HepG2 (cell line): ENCODE results near the gene BAZ2A. TPM values are rescaled to one million over a fixed set of nuclear protein-coding genes. Genes with fewer than 3 reads are reported as not detected.

Experiments
- HBP1 ChIP-seq: IDR thresholded peaks from 2 replicates; pipeline ENCODE4 v1.6.1; 2016; ENCODE audit warnings: low read depth, control low read depth
- RARG ChIP-seq: sonication (generic); formaldehyde crosslinking; IDR thresholded peaks from 2 replicates; pipeline ENCODE4 v1.4.0; 2020; ENCODE audit warnings: low read depth, mild to moderate bottlenecking, missing genetic modification reagents
- RBFOX2 ChIP-seq: fragments of 200-400 bp; formaldehyde crosslinking; IDR thresholded peaks from 2 replicates; pipeline ENCODE4 v1.6.1; 2017; ENCODE audit warnings: low read depth, mild to moderate bottlenecking, low read length
- TBX2 ChIP-seq: sonication (generic); formaldehyde crosslinking; IDR thresholded peaks from 2 replicates; pipeline ENCODE4 v1.5.0; 2020; ENCODE audit warnings: missing genetic modification reagents, mild to moderate bottlenecking, borderline replicate concordance
- ZNF136 ChIP-seq: sonication (generic); formaldehyde crosslinking; IDR thresholded peaks from 2 replicates; pipeline ENCODE4 v1.8.1; 2022; ENCODE audit warnings: low read depth, mild to moderate bottlenecking, moderate library complexity, missing genetic modification reagents
- ZNF160 ChIP-seq: sonication (generic); formaldehyde crosslinking; IDR thresholded peaks from 2 replicates; pipeline ENCODE4 v1.8.0; 2022; ENCODE audit warnings: mild to moderate bottlenecking, inconsistent platforms, missing genetic modification reagents
- ZNF33A ChIP-seq: sonication (generic); formaldehyde crosslinking; IDR thresholded peaks from 2 replicates; pipeline ENCODE4 v1.5.1; 2020; ENCODE audit warnings: missing genetic modification reagents, mild to moderate bottlenecking, moderate library complexity, borderline replicate concordance
- ZNF788 ChIP-seq: sonication (generic); formaldehyde crosslinking; IDR thresholded peaks from 2 replicates; pipeline ENCODE4 v1.5.0; 2020; ENCODE audit warnings: mild to moderate bottlenecking, missing genetic modification reagents, borderline replicate concordance
- ZNF891 ChIP-seq: sonication (generic); formaldehyde crosslinking; IDR thresholded peaks from 2 replicates; pipeline ENCODE4 v1.5.0; 2020; ENCODE audit warnings: mild to moderate bottlenecking, missing genetic modification reagents
- polyA plus RNA-seq, 8 experiments: library from polyadenylated mRNA; depleted of rRNA in 3 of 8; stranded (reverse) in 7 of 8; unstranded in 1 of 8; fragments of >200 nt; fragmentation: Illumina TruSeq in 4 of 8; extraction: Trizol in 4 of 8; gene quantifications; 2 replicates each; pipeline versions ENCODE4 v1.2.1 to v1.2.3, GENCODE V29; 2011 to 2016; ENCODE audit warnings: low read depth in 4 of 8, missing spikeins in 1 of 8, mixed read lengths in 1 of 8; ENCODE audit not compliant: insufficient read depth in 1 of 8
- total RNA-seq, 5 experiments: library from RNA; depleted of rRNA; stranded (reverse); fragments of >200 nt; fragmentation: Illumina TruSeq; extraction: Trizol; gene quantifications; 2 replicates each; pipeline ENCODE4 v1.2.3, GENCODE V29; 2016; ENCODE audit warnings: low read depth in 1 of 5
- TF ChIP-seq, protein P1 (sequence below): IDR thresholded peaks from 2 replicates; pipeline ENCODE4 v1.6.1; 2016; ENCODE audit warnings: low read depth
- TF ChIP-seq, protein P2 (sequence below), 2 experiments: fragments of 450-650 bp in 1 of 2; sonication (generic) in 1 of 2; formaldehyde crosslinking in 1 of 2; IDR thresholded peaks; 2 replicates each; pipeline versions ENCODE4 v1.6.1 to v1.8.0; 2016 to 2022; ENCODE audit warnings: antibody characterized with exemption in 1 of 2, mild to moderate bottlenecking in 1 of 2, missing genetic modification reagents in 1 of 2

BAZ2A gene
- total and polyA plus RNA-seq, 2 of the 13 experiments (the other 11 are each of a cell fraction or from before 2014, with no cell fraction given) = 21.8 to 73.5 TPM

DNA sequence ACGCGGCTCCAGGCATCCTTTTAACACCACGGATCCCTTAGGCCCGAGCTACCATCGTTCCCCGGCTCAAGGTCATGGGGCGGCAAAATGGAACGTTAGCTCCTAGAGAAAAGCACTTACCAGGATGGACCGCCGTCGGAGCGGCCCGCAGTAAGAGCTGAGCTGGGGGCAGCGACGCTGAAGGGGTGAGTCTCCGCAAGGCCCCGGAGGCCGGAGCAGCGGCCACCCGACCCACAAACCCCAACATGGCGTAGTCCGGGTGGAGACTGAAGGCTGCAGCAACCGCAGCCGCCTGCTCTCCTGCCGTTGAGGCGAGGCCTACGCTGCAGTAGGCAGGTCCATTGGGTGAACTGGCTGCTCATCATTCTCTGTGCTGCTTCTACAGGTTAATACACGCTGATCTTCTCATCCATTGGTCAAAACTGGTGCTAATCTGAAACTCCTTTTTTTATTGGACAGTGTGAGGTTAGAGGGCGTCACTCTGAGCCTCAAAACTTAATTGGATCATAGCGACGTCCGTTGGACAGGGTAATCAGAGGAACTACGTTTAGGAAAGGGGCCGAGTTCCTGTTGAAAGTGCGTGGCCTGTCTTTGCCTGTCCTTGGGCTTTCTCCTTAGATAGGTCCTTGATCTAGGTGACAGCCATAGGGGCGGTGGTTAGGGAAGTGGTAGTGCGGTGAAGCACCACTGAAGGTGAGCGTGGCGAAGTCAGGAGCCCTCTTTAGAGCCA lies 15.8 kb upstream of the BAZ2A start, which contains the start of gene ATP5F1B (continued):
- TF ChIP-seq ZNF33A (CRISPR knock-in tag) = peak; percentile 70; the same call in 1 of the 2 replicates
- peak; percentile 83 for TF ChIP-seq TBX2 (CRISPR knock-in tag)
- TF ChIP-seq RBFOX2 = peak; percentile 96
- no peak for TF ChIP-seq RARG (CRISPR knock-in tag)
- TF ChIP-seq ZNF160 = peak; percentile 79
- TF ChIP-seq, protein P1, sequence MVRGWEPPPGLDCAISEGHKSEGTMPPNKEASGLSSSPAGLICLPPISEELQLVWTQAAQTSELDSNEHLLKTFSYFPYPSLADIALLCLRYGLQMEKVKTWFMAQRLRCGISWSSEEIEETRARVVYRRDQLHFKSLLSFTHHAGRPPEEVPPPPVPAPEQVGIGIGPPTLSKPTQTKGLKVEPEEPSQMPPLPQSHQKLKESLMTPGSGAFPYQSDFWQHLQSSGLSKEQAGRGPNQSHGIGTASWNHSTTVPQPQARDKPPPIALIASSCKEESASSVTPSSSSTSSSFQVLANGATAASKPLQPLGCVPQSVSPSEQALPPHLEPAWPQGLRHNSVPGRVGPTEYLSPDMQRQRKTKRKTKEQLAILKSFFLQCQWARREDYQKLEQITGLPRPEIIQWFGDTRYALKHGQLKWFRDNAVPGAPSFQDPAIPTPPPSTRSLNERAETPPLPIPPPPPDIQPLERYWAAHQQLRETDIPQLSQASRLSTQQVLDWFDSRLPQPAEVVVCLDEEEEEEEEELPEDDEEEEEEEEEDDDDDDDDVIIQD = 0 out of 2 replicates have a peak, but pooled peaks have one; percentile 7
- peak; percentile 78; the same call in 1 of the 2 replicates for TF ChIP-seq ZNF788 (CRISPR knock-in tag)
- TF ChIP-seq, protein P2, sequence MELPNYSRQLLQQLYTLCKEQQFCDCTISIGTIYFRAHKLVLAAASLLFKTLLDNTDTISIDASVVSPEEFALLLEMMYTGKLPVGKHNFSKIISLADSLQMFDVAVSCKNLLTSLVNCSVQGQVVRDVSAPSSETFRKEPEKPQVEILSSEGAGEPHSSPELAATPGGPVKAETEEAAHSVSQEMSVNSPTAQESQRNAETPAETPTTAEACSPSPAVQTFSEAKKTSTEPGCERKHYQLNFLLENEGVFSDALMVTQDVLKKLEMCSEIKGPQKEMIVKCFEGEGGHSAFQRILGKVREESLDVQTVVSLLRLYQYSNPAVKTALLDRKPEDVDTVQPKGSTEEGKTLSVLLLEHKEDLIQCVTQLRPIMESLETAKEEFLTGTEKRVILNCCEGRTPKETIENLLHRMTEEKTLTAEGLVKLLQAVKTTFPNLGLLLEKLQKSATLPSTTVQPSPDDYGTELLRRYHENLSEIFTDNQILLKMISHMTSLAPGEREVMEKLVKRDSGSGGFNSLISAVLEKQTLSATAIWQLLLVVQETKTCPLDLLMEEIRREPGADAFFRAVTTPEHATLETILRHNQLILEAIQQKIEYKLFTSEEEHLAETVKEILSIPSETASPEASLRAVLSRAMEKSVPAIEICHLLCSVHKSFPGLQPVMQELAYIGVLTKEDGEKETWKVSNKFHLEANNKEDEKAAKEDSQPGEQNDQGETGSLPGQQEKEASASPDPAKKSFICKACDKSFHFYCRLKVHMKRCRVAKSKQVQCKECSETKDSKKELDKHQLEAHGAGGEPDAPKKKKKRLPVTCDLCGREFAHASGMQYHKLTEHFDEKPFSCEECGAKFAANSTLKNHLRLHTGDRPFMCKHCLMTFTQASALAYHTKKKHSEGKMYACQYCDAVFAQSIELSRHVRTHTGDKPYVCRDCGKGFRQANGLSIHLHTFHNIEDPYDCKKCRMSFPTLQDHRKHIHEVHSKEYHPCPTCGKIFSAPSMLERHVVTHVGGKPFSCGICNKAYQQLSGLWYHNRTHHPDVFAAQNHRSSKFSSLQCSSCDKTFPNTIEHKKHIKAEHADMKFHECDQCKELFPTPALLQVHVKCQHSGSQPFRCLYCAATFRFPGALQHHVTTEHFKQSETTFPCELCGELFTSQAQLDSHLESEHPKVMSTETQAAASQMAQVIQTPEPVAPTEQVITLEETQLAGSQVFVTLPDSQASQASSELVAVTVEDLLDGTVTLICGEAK (IDR thresholded peaks at IDR 0.05) = no peak
- TF ChIP-seq, protein P2 (CRISPR knock-in tag; IDR thresholded peaks at IDR 0.05) = peak; percentile 79; the same call in 1 of the 2 replicates
- TF ChIP-seq ZNF891 = peak; percentile 95
- peak; percentile 49 for TF ChIP-seq HBP1 (CRISPR knock-in tag)
- TF ChIP-seq ZNF136 (CRISPR knock-in tag) = no peak
